DOHH2 (cell line): ENCODE measurements around the gene KDSR.

ENCODE experiments used
- EZH2phosphoT487 ChIP-seq: fragments of 200-600 bp; sonication (generic); IDR thresholded peaks from 2 replicates; pipeline ENCODE4 v1.6.1; 2017; ENCODE audit warnings: borderline replicate concordance, mild to moderate bottlenecking, antibody characterized with exemption, low read length, moderate library complexity, mixed read lengths
- TF ChIP-seq, protein P1 (sequence below): fragments of 200-600 bp; sonication (generic); IDR thresholded peaks from one replicate; pipeline ENCODE4 v1.5.1; 2014; ENCODE audit warnings: antibody characterized with exemption, mild to moderate bottlenecking, low read depth, low read length; ENCODE audit not compliant: poor library complexity, severe bottlenecking

GRCh38 chr18:63367053-63367953 lies at the start of gene KDSR:
- TF ChIP-seq, protein P1, sequence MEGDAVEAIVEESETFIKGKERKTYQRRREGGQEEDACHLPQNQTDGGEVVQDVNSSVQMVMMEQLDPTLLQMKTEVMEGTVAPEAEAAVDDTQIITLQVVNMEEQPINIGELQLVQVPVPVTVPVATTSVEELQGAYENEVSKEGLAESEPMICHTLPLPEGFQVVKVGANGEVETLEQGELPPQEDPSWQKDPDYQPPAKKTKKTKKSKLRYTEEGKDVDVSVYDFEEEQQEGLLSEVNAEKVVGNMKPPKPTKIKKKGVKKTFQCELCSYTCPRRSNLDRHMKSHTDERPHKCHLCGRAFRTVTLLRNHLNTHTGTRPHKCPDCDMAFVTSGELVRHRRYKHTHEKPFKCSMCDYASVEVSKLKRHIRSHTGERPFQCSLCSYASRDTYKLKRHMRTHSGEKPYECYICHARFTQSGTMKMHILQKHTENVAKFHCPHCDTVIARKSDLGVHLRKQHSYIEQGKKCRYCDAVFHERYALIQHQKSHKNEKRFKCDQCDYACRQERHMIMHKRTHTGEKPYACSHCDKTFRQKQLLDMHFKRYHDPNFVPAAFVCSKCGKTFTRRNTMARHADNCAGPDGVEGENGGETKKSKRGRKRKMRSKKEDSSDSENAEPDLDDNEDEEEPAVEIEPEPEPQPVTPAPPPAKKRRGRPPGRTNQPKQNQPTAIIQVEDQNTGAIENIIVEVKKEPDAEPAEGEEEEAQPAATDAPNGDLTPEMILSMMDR: no peak
- TF ChIP-seq EZH2phosphoT487: no peak
